ENCODE data around the gene GUK1.
A peak's percentile ranks its signal among the peaks of the same experiment; 100 is the strongest.
"Not testable (repeated sequence)": the region's sequence is repeated elsewhere in the genome, so short reads cannot be mapped to it uniquely, and the experiment has no call there.

Gene GUK1

GRCh38 chr1:228105270-228105995, 34.6 kb upstream of the GUK1 start:
- no peak for DNase-seq

GRCh38 chr1:228105996-228106799, 33.9 kb upstream of the GUK1 start:
- DNase-seq = no peak

GRCh38 chr1:228106800-228107054, 33.4 kb upstream of the GUK1 start:
- no peak for DNase-seq

- no peak for DNase-seq
These were observed 32.4 kb upstream of the GUK1 start for GRCh38 chr1:228107636-228108035.

GRCh38 chr1:228108055-228108690, 31.9 kb upstream of the GUK1 start:
- DNase-seq = no peak

GRCh38 chr1:228108742-228109072, 31.4 kb upstream of the GUK1 start:
- no peak for DNase-seq

- peak; percentile 98 for DNase-seq
These were observed 30.8 kb upstream of the GUK1 start, which contains the start of gene MRPL55 for GRCh38 chr1:228109073-228109961. TSS of gene MRPL55 (minus strand) at chr1:228109299. CDS start at chr1:228108260, 1,039 bp downstream.

GRCh38 chr1:228109962-228110488, 30.1 kb upstream of the GUK1 start:
- DNase-seq = no peak

- DNase-seq = no peak
These were observed 29.5 kb upstream of the GUK1 start for GRCh38 chr1:228110556-228110955.

- DNase-seq = not testable (repeated sequence)
These were observed 28.8 kb upstream of the GUK1 start for GRCh38 chr1:228111315-228111714.

- no peak for DNase-seq
These were observed 27.9 kb upstream of the GUK1 start for GRCh38 chr1:228112167-228112566.

- no peak for DNase-seq
These were observed 27.5 kb upstream of the GUK1 start for GRCh38 chr1:228112617-228113016.

- no peak for DNase-seq
These were observed 25.3 kb upstream of the GUK1 start for GRCh38 chr1:228114827-228115226.

GRCh38 chr1:228117335-228117734, 22.7 kb upstream of the GUK1 start:
- DNase-seq = no peak

- DNase-seq = no peak
These were observed 22.0 kb upstream of the GUK1 start for GRCh38 chr1:228118040-228118439.

- DNase-seq = no peak
These were observed 19.7 kb upstream of the GUK1 start for GRCh38 chr1:228120351-228120750.

GRCh38 chr1:228120857-228121489, 19.1 kb upstream of the GUK1 start:
- no peak for DNase-seq

- no peak for DNase-seq
These were observed 17.1 kb upstream of the GUK1 start for GRCh38 chr1:228122921-228123441.

- DNase-seq = no peak
These were observed 16.6 kb upstream of the GUK1 start for GRCh38 chr1:228123505-228123904.

- no peak for DNase-seq
These were observed 14.9 kb upstream of the GUK1 start for GRCh38 chr1:228125185-228125584.

GRCh38 chr1:228131766-228132165, 8.3 kb upstream of the GUK1 start:
- DNase-seq = no peak

- DNase-seq = no peak
These were observed 5.5 kb upstream of the GUK1 start for GRCh38 chr1:228134591-228134990.
